Measurements from ENCODE around the gene KRTAP17-1. TPM values are rescaled to one million over a fixed set of nuclear protein-coding genes. Genes with fewer than 3 reads are reported as not detected.

The KRTAP17-1 gene
- total RNA-seq, 1 experiment from 2014 or later, result not detected

DNA sequence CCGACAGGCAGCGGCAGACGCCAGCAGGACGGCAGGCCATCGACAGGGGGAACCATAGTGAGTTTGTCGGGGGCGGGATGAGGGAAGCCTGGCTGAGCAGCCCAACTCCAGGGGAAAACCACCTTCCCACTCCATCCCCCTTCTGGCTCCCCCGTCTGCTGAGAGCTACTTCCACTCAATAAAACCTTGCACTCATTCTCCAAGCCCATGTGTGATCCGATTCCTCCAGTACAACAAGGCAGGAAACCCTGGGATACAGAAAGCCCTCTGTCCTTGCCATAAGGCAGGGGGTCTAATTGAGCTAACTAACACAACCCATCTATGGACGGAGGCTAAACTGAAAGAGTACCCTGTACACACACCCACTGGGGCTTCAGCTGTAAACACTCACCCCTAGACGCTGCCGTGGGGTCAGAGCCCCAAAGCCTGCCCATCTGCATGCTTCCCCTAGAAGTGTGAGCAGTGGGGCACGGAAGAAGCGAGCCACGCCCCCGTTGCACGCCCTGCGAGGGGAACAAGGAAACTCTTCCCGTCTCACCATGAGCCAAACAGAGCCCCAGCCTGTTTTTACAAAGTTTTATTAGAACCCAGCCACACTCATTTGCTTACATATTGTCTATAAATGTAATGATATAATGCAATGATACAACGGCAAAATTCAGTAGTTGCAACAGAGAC is 16.9 kb downstream of the KRTAP17-1 start:
- DNase-seq (ENCODE audit: low spot score) (no peak), ATAC-seq (0 out of 2 replicates have a peak, but pooled peaks have one; percentile 34)
- no peaks in the 10 kb centered on the region for H3K36me3 Mint-ChIP-seq
- H3K4me3 Mint-ChIP-seq, result 0 out of 2 replicates have a peak overlapping the region, but pooled peaks have one; percentile 38
- H3K9me3 Mint-ChIP-seq, result peaks cover 6% of the 10 kb centered on the region; the same call in 1 of the 2 replicates
- POLR2A ChIA-PET, result no interaction called here
- TF ChIP-seq, protein P1, sequence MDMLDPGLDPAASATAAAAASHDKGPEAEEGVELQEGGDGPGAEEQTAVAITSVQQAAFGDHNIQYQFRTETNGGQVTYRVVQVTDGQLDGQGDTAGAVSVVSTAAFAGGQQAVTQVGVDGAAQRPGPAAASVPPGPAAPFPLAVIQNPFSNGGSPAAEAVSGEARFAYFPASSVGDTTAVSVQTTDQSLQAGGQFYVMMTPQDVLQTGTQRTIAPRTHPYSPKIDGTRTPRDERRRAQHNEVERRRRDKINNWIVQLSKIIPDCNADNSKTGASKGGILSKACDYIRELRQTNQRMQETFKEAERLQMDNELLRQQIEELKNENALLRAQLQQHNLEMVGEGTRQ (CRISPR knock-in tag; IDR thresholded peaks at IDR 0.05), result no peak
- TF ChIP-seq SMAD3 (CRISPR knock-in tag; IDR thresholded peaks at IDR 0.05; ENCODE audit: borderline replicate concordance) (no peak), MYBL2 (CRISPR knock-in tag; IDR thresholded peaks at IDR 0.05) (no peak), RORB (CRISPR knock-in tag; IDR thresholded peaks at IDR 0.05) (no peak), OVOL2 (CRISPR knock-in tag; IDR thresholded peaks at IDR 0.05; ENCODE audit: borderline replicate concordance) (no peak), TEAD1 (CRISPR knock-in tag; IDR thresholded peaks at IDR 0.05) (no peak), NFE2L1 (CRISPR knock-in tag; IDR thresholded peaks at IDR 0.05) (no peak), SOX15 (CRISPR knock-in tag; IDR thresholded peaks at IDR 0.05) (no peak), NR3C1 (CRISPR knock-in tag; conservative IDR thresholded peaks at IDR 0.05; ENCODE audit: low read depth) (no peak), TP53 (CRISPR knock-in tag; IDR thresholded peaks at IDR 0.05) (no peak)
- TF ChIP-seq, protein P2, sequence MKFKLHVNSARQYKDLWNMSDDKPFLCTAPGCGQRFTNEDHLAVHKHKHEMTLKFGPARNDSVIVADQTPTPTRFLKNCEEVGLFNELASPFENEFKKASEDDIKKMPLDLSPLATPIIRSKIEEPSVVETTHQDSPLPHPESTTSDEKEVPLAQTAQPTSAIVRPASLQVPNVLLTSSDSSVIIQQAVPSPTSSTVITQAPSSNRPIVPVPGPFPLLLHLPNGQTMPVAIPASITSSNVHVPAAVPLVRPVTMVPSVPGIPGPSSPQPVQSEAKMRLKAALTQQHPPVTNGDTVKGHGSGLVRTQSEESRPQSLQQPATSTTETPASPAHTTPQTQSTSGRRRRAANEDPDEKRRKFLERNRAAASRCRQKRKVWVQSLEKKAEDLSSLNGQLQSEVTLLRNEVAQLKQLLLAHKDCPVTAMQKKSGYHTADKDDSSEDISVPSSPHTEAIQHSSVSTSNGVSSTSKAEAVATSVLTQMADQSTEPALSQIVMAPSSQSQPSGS (CRISPR knock-in tag; IDR thresholded peaks at IDR 0.05; ENCODE audit: borderline replicate concordance, low read depth), result no peak
- TF ChIP-seq, protein P3, sequence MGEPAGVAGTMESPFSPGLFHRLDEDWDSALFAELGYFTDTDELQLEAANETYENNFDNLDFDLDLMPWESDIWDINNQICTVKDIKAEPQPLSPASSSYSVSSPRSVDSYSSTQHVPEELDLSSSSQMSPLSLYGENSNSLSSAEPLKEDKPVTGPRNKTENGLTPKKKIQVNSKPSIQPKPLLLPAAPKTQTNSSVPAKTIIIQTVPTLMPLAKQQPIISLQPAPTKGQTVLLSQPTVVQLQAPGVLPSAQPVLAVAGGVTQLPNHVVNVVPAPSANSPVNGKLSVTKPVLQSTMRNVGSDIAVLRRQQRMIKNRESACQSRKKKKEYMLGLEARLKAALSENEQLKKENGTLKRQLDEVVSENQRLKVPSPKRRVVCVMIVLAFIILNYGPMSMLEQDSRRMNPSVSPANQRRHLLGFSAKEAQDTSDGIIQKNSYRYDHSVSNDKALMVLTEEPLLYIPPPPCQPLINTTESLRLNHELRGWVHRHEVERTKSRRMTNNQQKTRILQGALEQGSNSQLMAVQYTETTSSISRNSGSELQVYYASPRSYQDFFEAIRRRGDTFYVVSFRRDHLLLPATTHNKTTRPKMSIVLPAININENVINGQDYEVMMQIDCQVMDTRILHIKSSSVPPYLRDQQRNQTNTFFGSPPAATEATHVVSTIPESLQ (CRISPR knock-in tag; IDR thresholded peaks at IDR 0.05), result no peak
- TF ChIP-seq, protein P4, sequence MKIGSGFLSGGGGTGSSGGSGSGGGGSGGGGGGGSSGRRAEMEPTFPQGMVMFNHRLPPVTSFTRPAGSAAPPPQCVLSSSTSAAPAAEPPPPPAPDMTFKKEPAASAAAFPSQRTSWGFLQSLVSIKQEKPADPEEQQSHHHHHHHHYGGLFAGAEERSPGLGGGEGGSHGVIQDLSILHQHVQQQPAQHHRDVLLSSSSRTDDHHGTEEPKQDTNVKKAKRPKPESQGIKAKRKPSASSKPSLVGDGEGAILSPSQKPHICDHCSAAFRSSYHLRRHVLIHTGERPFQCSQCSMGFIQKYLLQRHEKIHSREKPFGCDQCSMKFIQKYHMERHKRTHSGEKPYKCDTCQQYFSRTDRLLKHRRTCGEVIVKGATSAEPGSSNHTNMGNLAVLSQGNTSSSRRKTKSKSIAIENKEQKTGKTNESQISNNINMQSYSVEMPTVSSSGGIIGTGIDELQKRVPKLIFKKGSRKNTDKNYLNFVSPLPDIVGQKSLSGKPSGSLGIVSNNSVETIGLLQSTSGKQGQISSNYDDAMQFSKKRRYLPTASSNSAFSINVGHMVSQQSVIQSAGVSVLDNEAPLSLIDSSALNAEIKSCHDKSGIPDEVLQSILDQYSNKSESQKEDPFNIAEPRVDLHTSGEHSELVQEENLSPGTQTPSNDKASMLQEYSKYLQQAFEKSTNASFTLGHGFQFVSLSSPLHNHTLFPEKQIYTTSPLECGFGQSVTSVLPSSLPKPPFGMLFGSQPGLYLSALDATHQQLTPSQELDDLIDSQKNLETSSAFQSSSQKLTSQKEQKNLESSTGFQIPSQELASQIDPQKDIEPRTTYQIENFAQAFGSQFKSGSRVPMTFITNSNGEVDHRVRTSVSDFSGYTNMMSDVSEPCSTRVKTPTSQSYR (CRISPR knock-in tag; IDR thresholded peaks at IDR 0.05), result no peak
- TF ChIP-seq, protein P5, sequence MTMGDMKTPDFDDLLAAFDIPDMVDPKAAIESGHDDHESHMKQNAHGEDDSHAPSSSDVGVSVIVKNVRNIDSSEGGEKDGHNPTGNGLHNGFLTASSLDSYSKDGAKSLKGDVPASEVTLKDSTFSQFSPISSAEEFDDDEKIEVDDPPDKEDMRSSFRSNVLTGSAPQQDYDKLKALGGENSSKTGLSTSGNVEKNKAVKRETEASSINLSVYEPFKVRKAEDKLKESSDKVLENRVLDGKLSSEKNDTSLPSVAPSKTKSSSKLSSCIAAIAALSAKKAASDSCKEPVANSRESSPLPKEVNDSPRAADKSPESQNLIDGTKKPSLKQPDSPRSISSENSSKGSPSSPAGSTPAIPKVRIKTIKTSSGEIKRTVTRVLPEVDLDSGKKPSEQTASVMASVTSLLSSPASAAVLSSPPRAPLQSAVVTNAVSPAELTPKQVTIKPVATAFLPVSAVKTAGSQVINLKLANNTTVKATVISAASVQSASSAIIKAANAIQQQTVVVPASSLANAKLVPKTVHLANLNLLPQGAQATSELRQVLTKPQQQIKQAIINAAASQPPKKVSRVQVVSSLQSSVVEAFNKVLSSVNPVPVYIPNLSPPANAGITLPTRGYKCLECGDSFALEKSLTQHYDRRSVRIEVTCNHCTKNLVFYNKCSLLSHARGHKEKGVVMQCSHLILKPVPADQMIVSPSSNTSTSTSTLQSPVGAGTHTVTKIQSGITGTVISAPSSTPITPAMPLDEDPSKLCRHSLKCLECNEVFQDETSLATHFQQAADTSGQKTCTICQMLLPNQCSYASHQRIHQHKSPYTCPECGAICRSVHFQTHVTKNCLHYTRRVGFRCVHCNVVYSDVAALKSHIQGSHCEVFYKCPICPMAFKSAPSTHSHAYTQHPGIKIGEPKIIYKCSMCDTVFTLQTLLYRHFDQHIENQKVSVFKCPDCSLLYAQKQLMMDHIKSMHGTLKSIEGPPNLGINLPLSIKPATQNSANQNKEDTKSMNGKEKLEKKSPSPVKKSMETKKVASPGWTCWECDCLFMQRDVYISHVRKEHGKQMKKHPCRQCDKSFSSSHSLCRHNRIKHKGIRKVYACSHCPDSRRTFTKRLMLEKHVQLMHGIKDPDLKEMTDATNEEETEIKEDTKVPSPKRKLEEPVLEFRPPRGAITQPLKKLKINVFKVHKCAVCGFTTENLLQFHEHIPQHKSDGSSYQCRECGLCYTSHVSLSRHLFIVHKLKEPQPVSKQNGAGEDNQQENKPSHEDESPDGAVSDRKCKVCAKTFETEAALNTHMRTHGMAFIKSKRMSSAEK (CRISPR knock-in tag; IDR thresholded peaks at IDR 0.05; ENCODE audit: borderline replicate concordance), result no peak
- TF ChIP-seq, protein P6, sequence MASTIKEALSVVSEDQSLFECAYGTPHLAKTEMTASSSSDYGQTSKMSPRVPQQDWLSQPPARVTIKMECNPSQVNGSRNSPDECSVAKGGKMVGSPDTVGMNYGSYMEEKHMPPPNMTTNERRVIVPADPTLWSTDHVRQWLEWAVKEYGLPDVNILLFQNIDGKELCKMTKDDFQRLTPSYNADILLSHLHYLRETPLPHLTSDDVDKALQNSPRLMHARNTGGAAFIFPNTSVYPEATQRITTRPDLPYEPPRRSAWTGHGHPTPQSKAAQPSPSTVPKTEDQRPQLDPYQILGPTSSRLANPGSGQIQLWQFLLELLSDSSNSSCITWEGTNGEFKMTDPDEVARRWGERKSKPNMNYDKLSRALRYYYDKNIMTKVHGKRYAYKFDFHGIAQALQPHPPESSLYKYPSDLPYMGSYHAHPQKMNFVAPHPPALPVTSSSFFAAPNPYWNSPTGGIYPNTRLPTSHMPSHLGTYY (CRISPR knock-in tag; IDR thresholded peaks at IDR 0.05), result no peak
- TF ChIP-seq, protein P7, sequence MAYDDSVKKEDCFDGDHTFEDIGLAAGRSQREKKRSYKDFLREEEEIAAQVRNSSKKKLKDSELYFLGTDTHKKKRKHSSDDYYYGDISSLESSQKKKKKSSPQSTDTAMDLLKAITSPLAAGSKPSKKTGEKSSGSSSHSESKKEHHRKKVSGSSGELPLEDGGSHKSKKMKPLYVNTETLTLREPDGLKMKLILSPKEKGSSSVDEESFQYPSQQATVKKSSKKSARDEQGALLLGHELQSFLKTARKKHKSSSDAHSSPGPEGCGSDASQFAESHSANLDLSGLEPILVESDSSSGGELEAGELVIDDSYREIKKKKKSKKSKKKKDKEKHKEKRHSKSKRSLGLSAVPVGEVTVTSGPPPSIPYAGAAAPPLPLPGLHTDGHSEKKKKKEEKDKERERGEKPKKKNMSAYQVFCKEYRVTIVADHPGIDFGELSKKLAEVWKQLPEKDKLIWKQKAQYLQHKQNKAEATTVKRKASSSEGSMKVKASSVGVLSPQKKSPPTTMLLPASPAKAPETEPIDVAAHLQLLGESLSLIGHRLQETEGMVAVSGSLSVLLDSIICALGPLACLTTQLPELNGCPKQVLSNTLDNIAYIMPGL (CRISPR knock-in tag; IDR thresholded peaks at IDR 0.05), result no peak
- TF ChIP-seq, protein P8, sequence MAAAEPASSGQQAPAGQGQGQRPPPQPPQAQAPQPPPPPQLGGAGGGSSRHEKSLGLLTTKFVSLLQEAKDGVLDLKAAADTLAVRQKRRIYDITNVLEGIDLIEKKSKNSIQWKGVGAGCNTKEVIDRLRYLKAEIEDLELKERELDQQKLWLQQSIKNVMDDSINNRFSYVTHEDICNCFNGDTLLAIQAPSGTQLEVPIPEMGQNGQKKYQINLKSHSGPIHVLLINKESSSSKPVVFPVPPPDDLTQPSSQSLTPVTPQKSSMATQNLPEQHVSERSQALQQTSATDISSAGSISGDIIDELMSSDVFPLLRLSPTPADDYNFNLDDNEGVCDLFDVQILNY (CRISPR knock-in tag; IDR thresholded peaks at IDR 0.05), result no peak
- peaks cover 7% of the 10 kb centered on the region; the same call in 1 of the 2 replicates for H3K4me1 Mint-ChIP-seq
- H3K27ac Mint-ChIP-seq, result no peak overlapping the region
- CTCF ChIA-PET, result no interaction called here
- H3K27me3 Mint-ChIP-seq (ENCODE audit: low read depth), result no peaks in the 10 kb centered on the region; the same call in 1 of the 2 replicates
